ENCODE data around the gene IFNAR1.

GRCh38 chr21:33312121-33312520 lies 12.6 kb upstream of the IFNAR1 start:
- TF ChIP-seq, protein P1, sequence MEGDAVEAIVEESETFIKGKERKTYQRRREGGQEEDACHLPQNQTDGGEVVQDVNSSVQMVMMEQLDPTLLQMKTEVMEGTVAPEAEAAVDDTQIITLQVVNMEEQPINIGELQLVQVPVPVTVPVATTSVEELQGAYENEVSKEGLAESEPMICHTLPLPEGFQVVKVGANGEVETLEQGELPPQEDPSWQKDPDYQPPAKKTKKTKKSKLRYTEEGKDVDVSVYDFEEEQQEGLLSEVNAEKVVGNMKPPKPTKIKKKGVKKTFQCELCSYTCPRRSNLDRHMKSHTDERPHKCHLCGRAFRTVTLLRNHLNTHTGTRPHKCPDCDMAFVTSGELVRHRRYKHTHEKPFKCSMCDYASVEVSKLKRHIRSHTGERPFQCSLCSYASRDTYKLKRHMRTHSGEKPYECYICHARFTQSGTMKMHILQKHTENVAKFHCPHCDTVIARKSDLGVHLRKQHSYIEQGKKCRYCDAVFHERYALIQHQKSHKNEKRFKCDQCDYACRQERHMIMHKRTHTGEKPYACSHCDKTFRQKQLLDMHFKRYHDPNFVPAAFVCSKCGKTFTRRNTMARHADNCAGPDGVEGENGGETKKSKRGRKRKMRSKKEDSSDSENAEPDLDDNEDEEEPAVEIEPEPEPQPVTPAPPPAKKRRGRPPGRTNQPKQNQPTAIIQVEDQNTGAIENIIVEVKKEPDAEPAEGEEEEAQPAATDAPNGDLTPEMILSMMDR (conservative IDR thresholded peaks at IDR 0.05; ENCODE audit: low read length), result no peak
- no peak for TF ChIP-seq EZH2phosphoT487 (IDR thresholded peaks at IDR 0.05; ENCODE audit: borderline replicate concordance)

Data from Loucy (cell line).